Heart left ventricle (tissue), 16 donors: ENCODE measurements around the gene NR2C2AP. TPM values are rescaled to one million over a fixed set of nuclear protein-coding genes. Genes with fewer than 3 reads are reported as not detected.
"Not testable (repeated sequence)": the region's sequence is repeated elsewhere in the genome, so short reads cannot be mapped to it uniquely, and the experiment has no call there.

Experiments
- ATAC-seq, 4 donors: fragments of 200-7000 bp; cut with Tn5 transposase; one replicate each; pipeline ENCODE4 v1.9.1; 2020 to 2022; ENCODE audit warnings: moderate library complexity in 4 of 4, mild to moderate bottlenecking in 3 of 4, moderate number of reproducible peaks in 1 of 4
- DNase-seq, 5 donors: peaks; one replicate each; pipeline ENCODE4 v3.0.0-alpha.2; 2020
- H3K27ac ChIP-seq, 12 donors: fragments of 200-600 bp; sonication (generic) in 4 of 12; one replicate each; pipeline versions ENCODE4 v1.5.0 to v1.8.0; 2016 to 2022; ENCODE audit warnings: mild to moderate bottlenecking in 2 of 12
- H3K27me3 ChIP-seq, 9 donors: fragments of 200-600 bp; sonication (generic) in 2 of 9; one replicate each; pipeline versions ENCODE4 v1.5.1 to v1.8.0; 2016 to 2022; ENCODE audit warnings: mild to moderate bottlenecking in 3 of 9
- H3K36me3 ChIP-seq, 9 donors: fragments of 200-600 bp; sonication (generic) in 2 of 9; one replicate each; pipeline versions ENCODE4 v1.5.0 to v1.8.0; 2018 to 2022; ENCODE audit warnings: mild to moderate bottlenecking in 2 of 9
- H3K4me1 ChIP-seq, 12 donors: fragments of 200-600 bp; sonication (generic) in 4 of 12; one replicate each; pipeline versions ENCODE4 v1.5.0 to v1.8.0; 2016 to 2022; ENCODE audit warnings: mild to moderate bottlenecking in 3 of 12
- H3K4me3 ChIP-seq, 12 donors: fragments of 200-600 bp; sonication (generic) in 4 of 12; one replicate each; pipeline versions ENCODE4 v1.5.0 to v1.8.0; 2017 to 2022; ENCODE audit warnings: mild to moderate bottlenecking in 9 of 12, moderate library complexity in 4 of 12
- H3K9me3 ChIP-seq, 12 donors: fragments of 200-600 bp; sonication (generic) in 4 of 12; one replicate each; pipeline versions ENCODE4 v1.5.0 to v1.8.0; 2016 to 2022; ENCODE audit warnings: mild to moderate bottlenecking in 1 of 12
- CTCF ChIP-seq, 12 donors: fragments of 200-600 bp; sonication (generic) in 4 of 12; IDR thresholded peaks; one replicate each; pipeline versions ENCODE4 v1.5.0 to v1.8.0; 2018 to 2022; ENCODE audit warnings: antibody characterized with exemption in 12 of 12, mild to moderate bottlenecking in 5 of 12
- POLR2A ChIP-seq, 2 donors: fragments of 450-650 bp; IDR thresholded peaks; one replicate each; pipeline ENCODE4 v1.6.1; 2017; ENCODE audit warnings: antibody characterized with exemption in 2 of 2, mild to moderate bottlenecking in 2 of 2, moderate library complexity in 2 of 2
- WGBS, 4 donors: extraction: QIAGEN DNeasy Blood & Tissue Kit in 2 of 4; methylation state at CpG; one replicate each; pipeline versions ENCODE4 v1.1.5 to v1.1.7; 2013 to 2018; 5-methylcytosine and 5-hydroxymethylcytosine counted together
- intact Hi-C, 10 donors: fragments of 100-400 bp; cut with DNase I; formaldehyde crosslinking; loops; one replicate each; pipeline versions ENCODE4 v1.11.1 to v1.14.2; 2022
- polyA plus RNA-seq, 2 donors: library from polyadenylated mRNA; stranded (reverse); fragments of 200-250 nt; gene quantifications; one replicate each; pipeline ENCODE4 v1.2.3, GENCODE V29; 2013
- total RNA-seq, 9 donors: library from RNA; depleted of rRNA in 2 of 9; stranded (reverse); fragments of >200 nt in 2 of 9; fragmentation: NEBNext Ultra II Directional in 3 of 9; extraction: Animal tissue kit (Norgen Biotek cat#: 25700) in 3 of 9; gene quantifications; one replicate each; pipeline versions ENCODE4 v1.1.0 to v1.2.4, GENCODE V29; 2016 to 2023
- donor health status: ischemic (EF 13 %, LVEDD 7.1; RV severe dilation, severe dysfunction).
- donor health status: healthy with polysubstance abuse.
- donor health status: DM: no; HTN: yes; CAD: no.
- donor health status: DM: no; HTN: no; CAD: no.
- donor health status: ischemic (EF 25% LVEDD 6.9; RV normal size, moderate dysfunction).
- donor health status: ischemic (EF 25% LVEDD 5.7; RV mildly dilated, moderate dysfunction).
- donor health status: healthy.
- donor health status: DM: yes; HTN: yes; CAD: no.
- donor health status: ischemic (EF 35%, LVEDD 5.7; RV mildly dilated, moderate dysfunction).
- donor health status: nonischemic (EF 11% LVEDD 7.7; RV severe dilation, severe dysfunction).
- donor health status: DM: yes; HTN: yes; CAD: no.
- donor health status: PGD.
- donor health status: ischemic (EF 29% LVEDD 5.4; RV normal size, mild dysfunction).
- donor health status: nonischemic (EF 23%, LVEDD 6.1; RV moderate dilation, normal function).

NR2C2AP gene
- total and polyA plus RNA-seq, 11 donors, result 2.6 to 26.2 (median 6.3) TPM

GRCh38 chr19:19179548-19180441 is 23.4 kb downstream of the NR2C2AP start:
- Histone ChIP-seq H3K4me1 (no peaks in the 10 kb centered on the region), H3K27me3 (no peaks in the 10 kb centered on the region), H3K4me3 (no peak overlapping the region), H3K36me3 (peaks cover 0 to 65% (median 35%) of the 10 kb centered on the region in 9 donors), H3K9me3 (peaks cover 0 to 6% (median 0%) of the 10 kb centered on the region in 12 donors), H3K27ac (no peak overlapping the region)
- 84 to 91% (median 87%) methylated on average over 17 of the region's 17 CpGs for WGBS, 4 donors
- no peak for ATAC-seq
- no peak for TF ChIP-seq CTCF (IDR thresholded peaks at IDR 0.05)
- no peak for TF ChIP-seq POLR2A (IDR thresholded peaks at IDR 0.05)
- intact Hi-C loops, result loop anchor here in 2 of 10 donors (5.0 to 10.0 kb wide), 3 partner anchors 37 to 165 kb away; no protein-coding TSS in a partner anchor
- no peak for DNase-seq

GRCh38 chr19:19176950-19177349 is 26.3 kb downstream of the NR2C2AP start:
- no peak for ATAC-seq

GRCh38 chr19:19173243-19173642 is 30.0 kb downstream of the NR2C2AP start:
- H3K9me3 ChIP-seq, H3K27me3 ChIP-seq, H3K4me3 ChIP-seq, H3K27ac ChIP-seq, intact Hi-C loops, ATAC-seq, DNase-seq: not testable (repeated sequence)
- WGBS, 4 donors, result 85 to 93% (median 89%) methylated on average over 5 of the region's 5 CpGs
- peaks cover 0 to 13% (median 6%) of the 10 kb centered on the region in 12 donors for H3K4me1 ChIP-seq
- peaks cover 0 to 23% (median 8%) of the 10 kb centered on the region in 9 donors for H3K36me3 ChIP-seq

More at GRCh38 chr19:19176950-19177349, 26.3 kb downstream of the NR2C2AP start:
- H3K4me1 ChIP-seq, result no peaks in the 10 kb centered on the region
- TF ChIP-seq CTCF (IDR thresholded peaks at IDR 0.05), result no peak
- no peak for TF ChIP-seq POLR2A (IDR thresholded peaks at IDR 0.05)
- DNase-seq, result no peak
- H3K4me3 ChIP-seq, result no peak overlapping the region
- H3K27ac ChIP-seq, result no peak overlapping the region
- H3K27me3 ChIP-seq, result no peaks in the 10 kb centered on the region
- intact Hi-C loops, result loop anchor here in 2 of 10 donors (5.0 kb wide), 2 partner anchors 35 to 125 kb away; no protein-coding TSS in a partner anchor
- H3K36me3 ChIP-seq, result peaks cover 0 to 54% (median 20%) of the 10 kb centered on the region in 9 donors
- 88 to 92% (median 89%) methylated on average over 8 of the region's 8 CpGs for WGBS, 4 donors
- peaks cover 0 to 6% (median 0%) of the 10 kb centered on the region in 12 donors for H3K9me3 ChIP-seq

- WGBS, 4 donors, result 68 to 83% (median 73%) methylated on average over 5 to 8 of the region's 8 CpGs
- H3K36me3 ChIP-seq, result peaks cover 0 to 16% (median 5%) of the 10 kb centered on the region in 9 donors
- TF ChIP-seq POLR2A (IDR thresholded peaks at IDR 0.05) (no peak), CTCF (IDR thresholded peaks at IDR 0.05) (no peak)
- peaks cover 0 to 13% (median 6%) of the 10 kb centered on the region in 12 donors for H3K4me1 ChIP-seq
- no peaks in the 10 kb centered on the region for H3K27me3 ChIP-seq
- ATAC-seq (no peak), DNase-seq (no peak)
- intact Hi-C loops, result no loop called here
- no peak overlapping the region for H3K27ac ChIP-seq
- no peak overlapping the region for H3K4me3 ChIP-seq
- H3K9me3 ChIP-seq, result no peaks in the 10 kb centered on the region
Measured at GRCh38 chr19:19171821-19172532, 31.2 kb downstream of the NR2C2AP start.
